ENCODE measurements around the gene RNF144A.

Gene RNF144A

GRCh38 chr2:6909431-6910385 lies 7.5 kb upstream of the RNF144A start:
- no peak for DNase-seq

- no peak for DNase-seq
Measured at GRCh38 chr2:6911721-6912120, 5.5 kb upstream of the RNF144A start.

- no peak for DNase-seq
Measured at GRCh38 chr2:6913415-6914157, 3.6 kb upstream of the RNF144A start.

DNA sequence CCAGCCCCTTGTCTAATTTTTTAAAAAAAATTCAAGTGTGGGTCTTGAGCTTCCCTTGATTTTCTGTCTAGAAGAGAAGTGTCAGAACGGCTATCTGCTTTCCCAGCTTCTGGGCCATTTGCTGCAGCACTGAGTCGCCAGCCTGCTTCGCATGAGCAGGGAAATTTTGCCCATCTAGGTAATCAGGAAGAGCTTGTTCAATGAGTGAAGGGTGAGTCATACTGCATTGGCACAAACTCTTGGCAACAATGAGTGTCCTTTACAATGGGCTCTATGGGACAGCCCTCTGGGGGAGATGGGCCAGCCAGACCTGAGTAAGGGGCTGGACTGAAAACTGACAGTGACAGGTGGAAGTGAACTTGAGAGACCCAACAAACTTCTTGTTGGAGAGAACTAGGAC lies 2.4 kb upstream of the RNF144A start:
- no peak for DNase-seq

DNA sequence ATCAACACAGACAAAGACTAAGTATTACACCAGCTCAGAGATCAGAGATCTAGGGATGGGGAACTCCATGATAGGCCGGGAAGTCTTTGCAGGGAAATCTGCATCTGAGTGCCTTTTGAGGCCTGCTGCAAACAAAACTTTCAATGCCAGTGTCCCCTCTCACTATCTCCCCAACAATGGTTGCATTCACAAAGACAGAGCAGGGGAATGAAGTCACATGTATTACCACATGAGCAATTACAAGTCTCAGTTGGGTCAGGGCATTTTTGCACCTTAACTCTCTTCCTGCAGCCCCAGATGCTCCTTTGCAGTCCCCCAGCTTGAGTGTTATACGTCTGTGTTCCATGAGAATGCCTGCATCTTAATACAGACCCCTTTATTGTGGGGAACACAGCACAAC lies 1.8 kb upstream of the RNF144A start:
- no peak for DNase-seq

DNA sequence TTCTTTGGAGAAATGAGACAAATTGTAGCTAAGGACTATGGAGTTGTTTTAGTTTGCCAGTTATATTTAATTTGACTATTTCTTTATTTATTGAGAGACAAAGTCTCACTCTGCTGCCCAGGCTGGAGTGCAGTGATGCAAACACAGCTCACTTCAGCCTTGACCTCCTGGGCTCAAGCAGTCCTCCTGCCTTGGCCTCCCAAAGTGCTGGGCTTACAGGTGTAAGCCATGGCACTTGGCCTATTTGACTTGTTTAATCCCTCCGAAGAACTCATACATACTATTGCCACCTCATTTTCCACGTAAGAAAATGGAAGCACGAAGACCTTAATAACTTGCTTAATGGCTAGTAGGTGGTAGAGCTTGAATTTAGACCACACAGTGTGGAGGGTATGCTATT lies 988 bp upstream of the RNF144A start:
- DNase-seq, result no peak

DNA sequence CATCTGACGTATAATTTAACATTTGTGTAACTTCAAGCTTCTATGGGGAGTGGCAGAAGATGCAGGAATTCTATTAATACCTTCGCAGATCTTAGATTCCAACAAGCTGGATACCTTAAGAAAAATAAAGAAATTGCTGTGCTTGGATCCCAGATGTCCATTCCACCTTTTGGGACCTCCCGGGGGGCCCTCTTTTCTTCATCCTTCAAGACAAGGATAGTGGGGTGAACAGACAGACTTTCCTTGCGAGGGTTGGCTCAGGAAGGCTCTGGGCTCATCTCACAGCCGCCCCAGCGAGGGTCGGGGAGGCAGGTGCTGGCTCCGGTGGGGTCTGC lies 509 bp upstream of the RNF144A start:
- DNase-seq, result no peak

- DNase-seq, result peak in 1 of 2 experiments; percentile 72
Measured at GRCh38 chr2:6917761-6918421, 679 bp downstream of the RNF144A start.

- DNase-seq, result no peak
Measured at GRCh38 chr2:6919901-6920742, 2.9 kb downstream of the RNF144A start.

- DNase-seq, result no peak
Measured at GRCh38 chr2:6920743-6921064, 3.5 kb downstream of the RNF144A start.

DNA sequence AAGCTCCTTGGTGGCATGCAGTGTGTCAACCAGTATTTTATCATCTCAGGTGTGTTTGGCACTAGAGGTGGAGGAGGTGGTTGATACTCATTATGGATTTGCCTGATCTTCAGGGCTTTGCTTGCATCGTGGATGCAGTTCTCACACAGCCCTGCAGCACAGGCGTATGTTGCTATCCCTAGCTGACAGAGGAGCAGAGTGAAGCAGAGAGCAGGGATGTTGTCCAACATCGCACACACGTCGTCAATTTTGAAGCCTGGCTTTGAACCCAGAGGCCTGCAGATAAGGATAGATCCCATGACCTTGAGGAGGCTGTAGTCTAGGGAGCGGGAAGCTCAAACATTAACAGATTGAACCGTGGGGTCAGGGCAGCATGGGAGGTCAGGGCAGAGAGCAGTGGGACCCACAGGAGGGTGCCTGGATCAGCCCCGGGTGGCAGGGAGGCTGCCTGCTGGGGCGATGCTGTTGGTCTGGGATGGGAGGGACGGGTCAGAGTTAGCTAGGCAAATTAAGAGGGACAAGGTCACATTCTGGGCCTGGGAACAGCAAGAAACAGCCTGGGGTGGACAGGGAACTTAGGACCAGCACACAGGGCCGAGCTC lies 4.2 kb downstream of the RNF144A start:
- DNase-seq, result no peak

GRCh38 chr2:6922201-6922656 lies 5.0 kb downstream of the RNF144A start:
- peak in 1 of 2 experiments; percentile 14 for DNase-seq

DNA sequence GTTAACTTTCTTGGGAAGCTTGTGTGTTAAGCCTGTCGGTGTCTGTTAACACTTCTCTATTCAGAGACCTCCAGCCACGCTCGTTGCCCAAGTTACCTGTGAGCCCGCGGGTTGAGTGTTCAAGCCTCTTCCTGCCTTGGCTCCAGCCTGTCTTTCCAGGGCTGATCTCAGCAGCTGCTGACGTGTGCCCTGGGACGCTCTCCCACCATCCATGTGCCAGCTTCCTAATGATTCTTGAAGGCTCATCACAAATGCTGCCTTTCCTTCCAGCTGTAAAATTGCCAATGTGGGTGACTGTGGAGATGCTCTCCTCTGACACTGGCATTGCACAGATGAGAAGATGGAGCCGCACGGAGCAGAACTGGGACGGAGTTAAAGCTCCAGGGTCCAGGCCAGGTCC lies 6.1 kb downstream of the RNF144A start:
- no peak for DNase-seq

DNA sequence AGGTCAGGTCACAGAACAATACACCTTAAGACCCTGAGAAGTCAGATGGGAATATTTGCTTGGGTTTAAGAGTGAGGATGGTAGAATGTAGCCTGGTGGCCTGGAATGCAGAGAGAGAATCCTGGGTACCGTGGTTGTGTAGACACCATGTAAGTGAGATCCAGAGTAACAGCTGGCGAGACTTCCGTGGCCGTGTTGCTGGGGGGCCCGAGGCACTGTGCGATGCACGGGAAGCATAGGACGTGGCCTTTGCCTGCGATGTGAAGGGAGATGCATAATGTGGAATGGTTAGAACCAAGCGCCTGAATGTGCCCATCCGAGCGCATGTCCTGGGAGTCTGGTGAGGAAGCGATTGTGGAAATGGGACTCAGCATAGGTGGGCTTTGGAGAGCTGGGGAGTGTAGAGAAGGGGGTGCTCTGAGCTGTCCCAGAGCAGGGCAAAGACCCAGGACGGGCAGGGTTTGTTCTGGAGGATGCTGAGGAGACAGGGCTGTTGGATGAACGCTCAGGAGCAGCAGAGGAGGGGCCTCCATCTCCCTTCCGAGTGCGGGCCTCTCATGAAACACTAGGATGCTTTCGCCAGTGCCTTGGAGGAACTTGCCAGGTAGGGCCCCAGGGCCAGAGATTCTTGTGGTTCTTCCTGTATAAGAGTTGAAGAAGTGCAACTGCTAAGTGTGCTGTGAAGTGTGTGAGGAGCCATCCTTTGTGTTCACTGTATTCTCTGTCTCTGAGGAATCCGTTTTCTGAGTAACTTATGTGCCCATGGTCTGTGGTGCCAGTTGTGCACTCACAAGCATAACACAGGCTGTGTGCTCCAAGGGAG lies 7.1 kb downstream of the RNF144A start:
- no peak for DNase-seq

DNA sequence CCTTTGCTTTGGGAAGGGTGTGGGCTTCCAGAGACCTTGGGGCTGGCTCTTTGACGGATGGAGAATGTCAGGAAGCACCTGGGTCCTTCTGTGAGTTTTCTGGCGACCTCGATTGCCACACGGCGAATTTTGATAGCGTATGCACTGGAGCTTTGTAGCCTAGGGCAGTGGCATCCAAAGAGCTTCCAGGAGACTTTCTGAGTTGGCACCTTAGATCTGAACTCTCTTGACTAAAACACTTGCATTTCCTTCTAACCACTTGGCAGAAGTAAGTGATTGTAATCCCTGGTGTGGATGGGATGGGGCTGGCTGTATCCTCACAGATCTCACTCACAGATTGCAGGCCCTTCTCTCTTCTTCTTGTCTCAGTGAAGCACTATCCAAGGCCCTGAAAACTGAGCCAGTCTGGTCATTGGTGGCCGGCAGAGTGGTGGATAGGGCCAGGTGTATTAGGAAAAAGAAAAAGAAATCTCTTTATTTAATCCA lies 7.8 kb downstream of the RNF144A start:
- no peak for DNase-seq

GRCh38 chr2:6926071-6926732 lies 9.0 kb downstream of the RNF144A start:
- DNase-seq, result no peak

DNA sequence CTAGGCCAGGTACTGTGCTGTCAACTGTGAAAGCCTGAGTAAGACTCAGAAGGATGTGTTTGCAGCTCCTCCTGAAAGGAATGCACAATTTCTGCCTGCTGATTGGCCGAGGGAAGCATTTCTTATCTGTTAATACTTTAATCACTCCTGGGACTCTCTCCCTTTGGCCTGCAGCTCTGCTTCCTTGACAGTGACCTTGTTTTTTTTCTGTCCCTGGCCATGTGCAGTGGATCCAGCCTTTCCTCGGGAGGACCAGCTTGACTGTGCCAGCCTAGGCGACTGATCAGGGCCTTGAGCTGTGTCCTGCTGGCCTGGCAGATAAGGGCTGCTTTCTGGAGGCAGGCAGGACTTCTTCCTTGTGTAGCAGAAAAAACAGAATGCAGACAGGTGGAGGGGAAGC lies 10.0 kb downstream of the RNF144A start:
- DNase-seq, result no peak

- DNase-seq, result no peak
Measured at GRCh38 chr2:6927753-6928152, 10.5 kb downstream of the RNF144A start.

- no peak for DNase-seq
Measured at GRCh38 chr2:6928452-6928851, 11.2 kb downstream of the RNF144A start.

DNA sequence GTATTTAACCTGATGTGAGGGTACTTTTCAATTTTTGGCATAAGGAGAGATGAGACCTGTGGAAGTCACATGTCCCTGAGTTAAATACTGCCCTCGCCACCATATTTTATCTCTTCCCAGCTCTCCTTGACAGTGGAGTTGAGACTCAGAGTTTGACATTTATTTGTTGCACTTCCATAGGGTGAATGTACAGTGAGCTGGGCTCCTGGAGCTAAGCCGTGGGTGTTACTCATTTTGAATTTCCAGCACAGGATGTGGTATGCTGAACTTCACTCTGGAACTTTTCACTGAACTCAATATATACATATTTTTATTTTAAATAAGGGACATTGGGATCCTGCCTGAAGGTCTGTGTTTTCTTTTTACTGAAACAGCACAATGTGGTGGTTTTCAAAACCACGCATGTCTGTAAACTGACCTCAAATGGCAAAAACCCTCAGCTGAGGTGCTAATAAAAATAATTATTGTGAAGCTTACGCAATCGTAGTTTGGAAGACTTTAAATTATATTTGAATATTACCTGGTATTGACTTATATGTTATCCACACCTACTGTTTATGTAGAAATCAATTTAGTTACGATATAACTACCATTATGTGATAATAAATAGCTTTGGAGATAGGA lies 12.1 kb downstream of the RNF144A start:
- DNase-seq, result no peak

Measured in NCI-H526 (cell line).